C4-2B (cell line): ENCODE data around the gene CTDSPL.
"Not testable (repeated sequence)": the region's sequence is repeated elsewhere in the genome, so short reads cannot be mapped to it uniquely, and the experiment has no call there.

Experiments
- H3K27ac ChIP-seq: fragments of 450-650 bp; 2 replicates; pipeline ENCODE4 v1.5.1; 2017
- CTCF ChIP-seq: fragments of 450-650 bp; conservative IDR thresholded peaks from 2 replicates; pipeline ENCODE4 v1.5.1; 2017; ENCODE audit warnings: mild to moderate bottlenecking
- ZFX ChIP-seq: fragments of 450-650 bp; IDR thresholded peaks from 2 replicates; pipeline ENCODE4 v1.6.1; 2017

CTDSPL gene

GRCh38 chr3:37861620-37862041 lies at the start of gene CTDSPL:
Gene CTDSPL, plus strand, starts transcription at chr3:37861880. Its CDS starts 320 bp downstream, at chr3:37862200.
- H3K27ac ChIP-seq: peak within 1 kb of the TSS; percentile 96
- TF ChIP-seq CTCF (no peak), ZFX (no peak)

GRCh38 chr3:37812499-37812896 lies 49.2 kb upstream of the CTDSPL start:
- no peak for TF ChIP-seq ZFX
- TF ChIP-seq CTCF: no peak
- peak overlapping the region; percentile 42 for H3K27ac ChIP-seq

GRCh38 chr3:37813403-37813802 lies 48.3 kb upstream of the CTDSPL start:
- TF ChIP-seq CTCF: no peak
- TF ChIP-seq ZFX: no peak

GRCh38 chr3:37814547-37814946 lies 47.1 kb upstream of the CTDSPL start:
- peak; percentile 52 for TF ChIP-seq CTCF
- TF ChIP-seq ZFX: no peak
- no peak overlapping the region for H3K27ac ChIP-seq

More at GRCh38 chr3:37813403-37813802, 48.3 kb upstream of the CTDSPL start:
- H3K27ac ChIP-seq: no peak overlapping the region

GRCh38 chr3:37815156-37815555 lies 46.5 kb upstream of the CTDSPL start:
- H3K27ac ChIP-seq: not testable (repeated sequence)

- H3K27ac ChIP-seq: no peak overlapping the region
Observed at GRCh38 chr3:37816271-37816670, 45.4 kb upstream of the CTDSPL start.

GRCh38 chr3:37819591-37819990 lies 42.1 kb upstream of the CTDSPL start:
- TF ChIP-seq CTCF: no peak
- TF ChIP-seq ZFX: no peak
- H3K27ac ChIP-seq: no peak overlapping the region

More at GRCh38 chr3:37816271-37816670, 45.4 kb upstream of the CTDSPL start:
- TF ChIP-seq ZFX (no peak), CTCF (no peak)

GRCh38 chr3:37820286-37820685 lies 41.4 kb upstream of the CTDSPL start:
- no peak for TF ChIP-seq CTCF
- TF ChIP-seq ZFX: no peak

More at GRCh38 chr3:37820286-37820685, 41.4 kb upstream of the CTDSPL start:
- no peak overlapping the region for H3K27ac ChIP-seq
